RWPE1 (cell line): Measurements from ENCODE around the gene KCNK15.

Experiments
- CTCF ChIA-PET: fragments of 350-600 bp; sonication (Branson Sonifier 250); formaldehyde crosslinking; extraction: SDS; loops from one replicate; lab custom pipeline; 2021; lab: Yijun Ruan, JAX
- POLR2A ChIA-PET: fragments of 400-600 bp; formaldehyde crosslinking; extraction: SDS; loops from one replicate; lab custom pipeline; 2020; ENCODE audit warnings: antibody characterized with exemption; ENCODE audit not compliant: low non-redundant PET; lab: Yijun Ruan, JAX
- DNase-seq: peaks from one replicate; pipeline ENCODE4 v3.0.0; 2012; ENCODE audit warnings: low spot score
- H3K27ac ChIP-seq: fragments of 450-650 bp; 2 replicates; pipeline ENCODE4 v1.5.1; 2017
- CTCF ChIP-seq: fragments of 450-650 bp; conservative IDR thresholded peaks from 2 replicates; pipeline ENCODE4 v1.5.1; 2017; ENCODE audit warnings: low read depth, mild to moderate bottlenecking

Gene KCNK15

GRCh38 chr20:44724423-44725091 lies 21.1 kb upstream of the KCNK15 start:
- H3K27ac ChIP-seq, result no peak overlapping the region
- ChIA-PET CTCF (interaction anchor here (0.6 to 1.1 kb wide), 4 partner anchors 8 to 42 kb away, joined by 3 to 4 read pairs (median 3); no protein-coding TSS in a partner anchor), POLR2A (no interaction called here)
- no peak for TF ChIP-seq CTCF
- DNase-seq, result no peak

DNA sequence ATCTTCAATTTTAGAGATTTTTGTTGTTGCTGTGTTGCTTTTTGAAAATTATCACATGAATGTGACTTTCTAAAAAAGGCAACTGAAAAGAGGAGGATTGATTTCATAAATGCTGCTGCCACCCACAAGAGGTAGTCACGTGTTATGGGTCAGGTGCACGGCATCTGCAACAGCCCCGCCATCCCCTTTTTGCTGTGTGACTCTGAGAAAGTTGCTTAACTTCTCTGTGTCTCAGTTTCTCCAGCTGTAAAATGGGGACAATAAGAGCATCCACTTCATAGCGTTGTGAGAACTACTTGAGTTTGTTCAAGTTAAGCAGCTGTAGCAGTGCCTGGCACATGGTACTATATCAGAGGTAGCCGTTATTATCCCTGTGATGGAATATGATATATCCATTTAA lies 19.8 kb upstream of the KCNK15 start:
- H3K27ac ChIP-seq, result no peak overlapping the region
- POLR2A ChIA-PET, result no interaction called here
- no peak for TF ChIP-seq CTCF
- CTCF ChIA-PET, result interaction anchor here (1.1 kb wide), 1 partner anchor 43 kb away, joined by 3 read pairs; no protein-coding TSS in a partner anchor
- DNase-seq, result no peak

- CTCF ChIA-PET, result interaction anchor here (0.6 to 1.1 kb wide), 3 partner anchors 9 to 396 kb away, joined by 3 read pairs; no protein-coding TSS in a partner anchor
- POLR2A ChIA-PET, result no interaction called here
- H3K27ac ChIP-seq, result peak overlapping the region; percentile 2; the same call in 1 of the 2 replicates
- no peak for TF ChIP-seq CTCF
- no peak for DNase-seq
Measured at GRCh38 chr20:44727039-44727438, 18.6 kb upstream of the KCNK15 start.

DNA sequence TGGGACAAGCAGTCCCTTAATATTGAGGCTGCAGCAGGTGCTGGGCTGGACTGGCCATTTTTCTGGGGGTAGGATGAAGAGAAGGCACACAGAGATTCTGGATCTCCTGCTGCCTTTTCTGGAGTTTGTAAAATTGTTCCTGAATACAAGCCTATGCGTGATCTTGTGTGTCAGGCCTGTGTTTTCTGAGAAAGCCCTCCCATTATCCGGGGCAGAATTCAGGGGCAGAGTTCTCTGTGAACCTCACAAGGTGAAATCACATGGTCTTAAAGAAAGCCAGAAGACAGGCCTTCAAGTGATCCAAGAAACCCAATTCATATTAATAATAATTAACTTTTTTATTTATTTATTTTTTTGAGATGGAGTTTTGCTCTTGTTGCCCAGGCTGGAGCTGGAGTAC lies 18.0 kb upstream of the KCNK15 start:
- TF ChIP-seq CTCF, result no peak
- H3K27ac ChIP-seq, result peak overlapping the region; percentile 48
- DNase-seq, result no peak
- ChIA-PET CTCF (interaction anchor here (0.6 to 0.8 kb wide), 2 partner anchors 10 to 1067 kb away, joined by 3 to 7 read pairs; no protein-coding TSS in a partner anchor), POLR2A (no interaction called here)

GRCh38 chr20:44728801-44729443 lies 16.7 kb upstream of the KCNK15 start:
- CTCF ChIA-PET, result interaction anchor here (1.0 to 7.7 kb wide), 3 partner anchors 22 to 44 kb away, joined by 3 to 184 read pairs (median 3); no protein-coding TSS in a partner anchor
- peak overlapping the region; percentile 81 for H3K27ac ChIP-seq
- POLR2A ChIA-PET, result no interaction called here
- peak; percentile 100 for DNase-seq
- no peak for TF ChIP-seq CTCF

- peak; percentile 80 for DNase-seq
- CTCF ChIA-PET, result interaction anchor here (0.6 to 7.7 kb wide), 5 partner anchors 9 to 579 kb away, joined by 3 to 184 read pairs (median 3); no protein-coding TSS in a partner anchor
- peak overlapping the region; percentile 81 for H3K27ac ChIP-seq
- TF ChIP-seq CTCF, result no peak
- POLR2A ChIA-PET, result no interaction called here
Measured at GRCh38 chr20:44730441-44730840, 15.2 kb upstream of the KCNK15 start.
